ENCODE results near the gene MOSMO. TPM values are rescaled to one million over a fixed set of nuclear protein-coding genes. Genes with fewer than 3 reads are reported as not detected.
"Not testable (repeated sequence)": the region's sequence is repeated elsewhere in the genome, so short reads cannot be mapped to it uniquely, and the experiment has no call there.

The MOSMO gene
- total RNA-seq, 1 experiment from 2014 or later, result 30.1 TPM

GRCh38 chr16:22016927-22017326, 9.0 kb downstream of the MOSMO start:
- no peak overlapping the region for H3K27ac Mint-ChIP-seq (ENCODE audit: unreplicated experiment)
- intact Hi-C loops (cut with micrococcal nuclease; ENCODE audit: unreplicated experiment), result no loop called here
- H3K9me3 Mint-ChIP-seq (ENCODE audit: low read depth, unreplicated experiment), result no peaks in the 10 kb centered on the region
- no peak overlapping the region for H3K4me3 Mint-ChIP-seq (ENCODE audit: low read depth, unreplicated experiment)
- no peaks in the 10 kb centered on the region for H3K36me3 Mint-ChIP-seq (ENCODE audit: insufficient read depth, unreplicated experiment)
- BruUV-seq (replicated peaks), result no TSS peak
- TF ChIP-seq CTCF (IDR thresholded peaks at IDR 0.05; ENCODE audit: unreplicated experiment), result no peak
- CTCF ChIA-PET, result interaction anchor here (1.9 to 2.9 kb wide), 2 partner anchors 9 to 61 kb away, joined by 6 to 10 read pairs; partner anchors contain the start of gene MOSMO
- peaks cover 59% of the 10 kb centered on the region for H3K4me1 Mint-ChIP-seq (ENCODE audit: low read depth, unreplicated experiment)
- no peak for DNase-seq
- no peaks in the 10 kb centered on the region for H3K27me3 Mint-ChIP-seq (ENCODE audit: unreplicated experiment)

- H3K4me1 Mint-ChIP-seq (ENCODE audit: low read depth, unreplicated experiment), result peaks cover 61% of the 10 kb centered on the region
- no peak overlapping the region for H3K4me3 Mint-ChIP-seq (ENCODE audit: low read depth, unreplicated experiment)
- no peak overlapping the region for H3K27ac Mint-ChIP-seq (ENCODE audit: unreplicated experiment)
- no peaks in the 10 kb centered on the region for H3K9me3 Mint-ChIP-seq (ENCODE audit: low read depth, unreplicated experiment)
- no peaks in the 10 kb centered on the region for H3K36me3 Mint-ChIP-seq (ENCODE audit: insufficient read depth, unreplicated experiment)
- no TSS peak for BruUV-seq (replicated peaks)
- TF ChIP-seq CTCF (IDR thresholded peaks at IDR 0.05; ENCODE audit: unreplicated experiment), result no peak
- no peak for DNase-seq
- no peaks in the 10 kb centered on the region for H3K27me3 Mint-ChIP-seq (ENCODE audit: unreplicated experiment)
- CTCF ChIA-PET, result interaction anchor here (0.6 to 2.9 kb wide), 3 partner anchors 11 to 59 kb away, joined by 3 to 10 read pairs (median 3); partner anchors contain the start of gene MOSMO
- intact Hi-C loops (cut with micrococcal nuclease; ENCODE audit: unreplicated experiment), result no loop called here
These were observed 10.6 kb downstream of the MOSMO start for GRCh38 chr16:22018559-22018958.

GRCh38 chr16:22022151-22022550, 14.2 kb downstream of the MOSMO start:
- Mint-ChIP-seq H3K27ac (ENCODE audit: unreplicated experiment) (no peak overlapping the region), H3K27me3 (ENCODE audit: unreplicated experiment) (no peaks in the 10 kb centered on the region), H3K9me3 (ENCODE audit: low read depth, unreplicated experiment) (no peaks in the 10 kb centered on the region), H3K4me1 (ENCODE audit: low read depth, unreplicated experiment) (peaks cover 67% of the 10 kb centered on the region), H3K36me3 (ENCODE audit: insufficient read depth, unreplicated experiment) (peaks cover 15% of the 10 kb centered on the region), H3K4me3 (ENCODE audit: low read depth, unreplicated experiment) (no peak overlapping the region)
- no peak for TF ChIP-seq CTCF (IDR thresholded peaks at IDR 0.05; ENCODE audit: unreplicated experiment)
- DNase-seq, result no peak
- CTCF ChIA-PET, result no interaction called here
- no TSS peak for BruUV-seq (replicated peaks)
- intact Hi-C loops (cut with micrococcal nuclease; ENCODE audit: unreplicated experiment), result no loop called here

GRCh38 chr16:22023505-22023904, 15.6 kb downstream of the MOSMO start:
- DNase-seq, result no peak
- peaks cover 75% of the 10 kb centered on the region for H3K4me1 Mint-ChIP-seq (ENCODE audit: low read depth, unreplicated experiment)
- H3K27me3 Mint-ChIP-seq (ENCODE audit: unreplicated experiment), result no peaks in the 10 kb centered on the region
- peaks cover 19% of the 10 kb centered on the region for H3K36me3 Mint-ChIP-seq (ENCODE audit: insufficient read depth, unreplicated experiment)
- no peak overlapping the region for H3K4me3 Mint-ChIP-seq (ENCODE audit: low read depth, unreplicated experiment)
- H3K27ac Mint-ChIP-seq (ENCODE audit: unreplicated experiment), result no peak overlapping the region
- BruUV-seq (replicated peaks), result no TSS peak
- no peaks in the 10 kb centered on the region for H3K9me3 Mint-ChIP-seq (ENCODE audit: low read depth, unreplicated experiment)
- intact Hi-C loops (cut with micrococcal nuclease; ENCODE audit: unreplicated experiment), result no loop called here
- CTCF ChIA-PET, result interaction anchor here (0.6 kb wide), 1 partner anchor 10 kb away, joined by 13 read pairs; no protein-coding TSS in a partner anchor
- TF ChIP-seq CTCF (IDR thresholded peaks at IDR 0.05; ENCODE audit: unreplicated experiment), result no peak

- BruUV-seq (replicated peaks); H3K27ac Mint-ChIP-seq (ENCODE audit: unreplicated experiment); H3K9me3 Mint-ChIP-seq (ENCODE audit: low read depth, unreplicated experiment); CTCF ChIA-PET; DNase-seq; H3K27me3 Mint-ChIP-seq (ENCODE audit: unreplicated experiment); H3K4me3 Mint-ChIP-seq (ENCODE audit: low read depth, unreplicated experiment); intact Hi-C loops (cut with micrococcal nuclease; ENCODE audit: unreplicated experiment): not testable (repeated sequence)
- Mint-ChIP-seq H3K4me1 (ENCODE audit: low read depth, unreplicated experiment) (peaks cover 75% of the 10 kb centered on the region), H3K36me3 (ENCODE audit: insufficient read depth, unreplicated experiment) (peaks cover 29% of the 10 kb centered on the region)
These were observed 16.9 kb downstream of the MOSMO start for GRCh38 chr16:22024785-22025184.

Measured in Calu3 (cell line).